IMR-90 (cell line): ENCODE results near the gene ARHGAP23. TPM values are rescaled to one million over a fixed set of nuclear protein-coding genes. Genes with fewer than 3 reads are reported as not detected.

Source experiments
- ATAC-seq: fragments of 200-7000 bp; cut with Tn5 transposase; 2 replicates; pipeline ENCODE4 v1.9.1; 2020; ENCODE audit warnings: low read depth, mild to moderate bottlenecking, moderate library complexity
- BruUV-seq: library from RNA; stranded (reverse); fragments of 400-500 nt; replicated peaks from 2 replicates; lab custom pipeline; 2021; lab: Mats Ljungman, UMichigan
- CTCF ChIA-PET: fragments of 300-600 bp; formaldehyde crosslinking; extraction: SDS; loops from one replicate; lab custom pipeline; 2021; ENCODE audit warnings: antibody characterized with exemption; lab: Yijun Ruan, JAX
- POLR2A ChIA-PET: fragments of 300-600 bp; sonication (Branson Sonifier 250); formaldehyde crosslinking; loops from one replicate; lab custom pipeline; 2022; ENCODE audit warnings: antibody characterized with exemption; ENCODE audit not compliant: unreplicated experiment; lab: Charles Lee
- DNase-seq: peaks from one replicate; pipeline ENCODE4 v3.0.0; 2013
- H2AFZ ChIP-seq: replicated peaks from 2 replicates; pipeline ENCODE3; 2013; ENCODE audit warnings: low read length, mild to moderate bottlenecking; ENCODE audit not compliant: poor library complexity
- H2AK5ac ChIP-seq: 2 replicates; pipeline ENCODE4 v1.6.1; 2013; ENCODE audit warnings: low read depth, low read length, inconsistent platforms
- H2AK9ac ChIP-seq: replicated peaks from 2 replicates; pipeline ENCODE3; 2013; ENCODE audit warnings: mild to moderate bottlenecking, low read depth, low read length, moderate library complexity; ENCODE audit not compliant: poor library complexity
- H2BK120ac ChIP-seq: 2 replicates; pipeline ENCODE4 v1.6.1; 2013; ENCODE audit warnings: low read depth, low read length, inconsistent platforms
- H2BK15ac ChIP-seq: 3 replicates; pipeline ENCODE4 v1.6.1; 2013; ENCODE audit warnings: low read depth, low read length, inconsistent platforms
- H2BK20ac ChIP-seq: 2 replicates; pipeline ENCODE4 v1.6.1; 2013; ENCODE audit warnings: low read depth, mild to moderate bottlenecking, inconsistent platforms, low read length, moderate library complexity
- H2BK5ac ChIP-seq: 2 replicates; pipeline ENCODE4 v1.6.1; 2013; ENCODE audit warnings: mild to moderate bottlenecking, low read depth, low read length, inconsistent platforms; ENCODE audit not compliant: poor library complexity, severe bottlenecking
- H3K14ac ChIP-seq: replicated peaks from 2 replicates; pipeline ENCODE4 v1.6.1; 2013; ENCODE audit warnings: low read depth, low read length, inconsistent platforms
- H3K18ac ChIP-seq: 2 replicates; pipeline ENCODE4 v1.6.1; 2013; ENCODE audit warnings: low read depth, low read length, control low read depth
- H3K23ac ChIP-seq: 2 replicates; pipeline ENCODE4 v1.6.1; 2013; ENCODE audit warnings: low read depth, low read length, inconsistent platforms
- H3K27ac ChIP-seq: 2 replicates; pipeline ENCODE4 v1.5.1; 2013; ENCODE audit warnings: mild to moderate bottlenecking, control low read depth, low read length; ENCODE audit not compliant: insufficient read depth
- H3K27me3 ChIP-seq: 2 replicates; pipeline ENCODE4 v1.6.1; 2013; ENCODE audit warnings: low read length; ENCODE audit not compliant: control insufficient read depth, insufficient read depth
- H3K36me3 ChIP-seq: 2 replicates; pipeline ENCODE4 v1.6.1; 2013; ENCODE audit warnings: low read length, mixed read lengths; ENCODE audit not compliant: control insufficient read depth, insufficient read depth
- H3K4ac ChIP-seq: 2 replicates; pipeline ENCODE4 v1.6.1; 2013; ENCODE audit warnings: low read depth, low read length, inconsistent platforms
- H3K4me1 ChIP-seq: 2 replicates; pipeline ENCODE4 v1.6.1; 2013; ENCODE audit warnings: low read length, mixed read lengths; ENCODE audit not compliant: control insufficient read depth, insufficient read depth
- H3K4me2 ChIP-seq: 2 replicates; pipeline ENCODE4 v1.6.1; 2013; ENCODE audit warnings: low read depth, mild to moderate bottlenecking, control low read depth, low read length, moderate library complexity
- H3K4me3 ChIP-seq: 2 replicates; pipeline ENCODE4 v1.5.1; 2013; ENCODE audit warnings: low read depth, mild to moderate bottlenecking, control low read depth, low read length, moderate library complexity; ENCODE audit not compliant: insufficient read depth
- H3K56ac ChIP-seq: 2 replicates; pipeline ENCODE4 v1.6.1; 2013; ENCODE audit warnings: low read length, inconsistent platforms; ENCODE audit not compliant: insufficient read depth; ENCODE audit errors: extremely low read depth
- H3K79me1 ChIP-seq, 2 experiments: 2 replicates each; pipeline ENCODE4 v1.6.1; 2013; ENCODE audit warnings: low read length in 2 of 2, inconsistent platforms in 1 of 2, low read depth in 1 of 2
- H3K9ac ChIP-seq: 2 replicates; pipeline ENCODE4 v1.6.1; 2013; ENCODE audit warnings: low read depth, low read length, control low read depth
- H3K9me1 ChIP-seq: 2 replicates; pipeline ENCODE4 v1.6.1; 2013; ENCODE audit warnings: low read length, inconsistent platforms; ENCODE audit not compliant: insufficient read depth
- H3K9me3 ChIP-seq: 2 replicates; pipeline ENCODE4 v1.6.1; 2013; ENCODE audit warnings: low read length; ENCODE audit not compliant: control insufficient read depth, insufficient read depth
- H4K20me1 ChIP-seq: 2 replicates; pipeline ENCODE4 v1.6.1; 2013; ENCODE audit warnings: low read length, inconsistent platforms; ENCODE audit not compliant: insufficient read depth
- H4K5ac ChIP-seq: 2 replicates; pipeline ENCODE4 v1.6.1; 2013; ENCODE audit warnings: mild to moderate bottlenecking, low read depth, low read length, control low read depth
- H4K8ac ChIP-seq, 2 experiments: 2 replicates each; pipeline ENCODE4 v1.6.1; 2013; ENCODE audit warnings: low read depth in 2 of 2, low read length in 2 of 2, control low read depth in 1 of 2, inconsistent platforms in 1 of 2
- H4K91ac ChIP-seq: 2 replicates; pipeline ENCODE4 v1.6.1; 2013; ENCODE audit warnings: low read depth, low read length, inconsistent platforms; ENCODE audit not compliant: insufficient read depth
- BHLHE40 ChIP-seq: fragments of 150-350 bp; IDR thresholded peaks from 2 replicates; pipeline ENCODE4 v1.6.1; 2016; ENCODE audit warnings: mild to moderate bottlenecking, low read depth, low read length
- CHD1 ChIP-seq: IDR thresholded peaks from 2 replicates; pipeline ENCODE4 v1.6.1; 2012; ENCODE audit warnings: low read depth, low read length, improper control_type of control experiment
- CTCF ChIP-seq: conservative IDR thresholded peaks from 2 replicates; pipeline ENCODE4 v1.5.1; 2012; ENCODE audit warnings: mild to moderate bottlenecking, low read depth, low read length, improper control_type of control experiment
- ELK1 ChIP-seq: fragments of 150-350 bp; IDR thresholded peaks from 2 replicates; pipeline ENCODE4 v1.6.1; 2016; ENCODE audit warnings: low read depth, mild to moderate bottlenecking, low read length, moderate library complexity, borderline replicate concordance
- FOS ChIP-seq: fragments of 150-350 bp; IDR thresholded peaks from 2 replicates; pipeline ENCODE4 v1.6.1; 2016; ENCODE audit warnings: low read depth, low read length
- MAFK ChIP-seq: IDR thresholded peaks from 2 replicates; pipeline ENCODE4 v1.6.1; 2012; ENCODE audit warnings: low read depth, low read length, improper control_type of control experiment
- MAZ ChIP-seq: IDR thresholded peaks from 2 replicates; pipeline ENCODE4 v1.6.1; 2012; ENCODE audit warnings: low read depth, mild to moderate bottlenecking, low read length, improper control_type of control experiment, moderate library complexity, borderline replicate concordance
- MXI1 ChIP-seq: IDR thresholded peaks from 2 replicates; pipeline ENCODE4 v1.6.1; 2012; ENCODE audit warnings: low read depth, mild to moderate bottlenecking, low read length, moderate library complexity, borderline replicate concordance
- RAD21 ChIP-seq: IDR thresholded peaks from 2 replicates; pipeline ENCODE4 v1.6.1; 2012; ENCODE audit warnings: low read length, improper control_type of control experiment
- RCOR1 ChIP-seq: IDR thresholded peaks from 2 replicates; pipeline ENCODE4 v1.6.1; 2012; ENCODE audit warnings: mild to moderate bottlenecking, low read length, improper control_type of control experiment; ENCODE audit not compliant: insufficient replicate concordance
- RFX5 ChIP-seq: IDR thresholded peaks from 2 replicates; pipeline ENCODE4 v1.8.0; 2012; ENCODE audit warnings: low read depth, mild to moderate bottlenecking, low read length, moderate library complexity
- SMC3 ChIP-seq: fragments of 150-350 bp; IDR thresholded peaks from 2 replicates; pipeline ENCODE4 v1.6.1; 2016; ENCODE audit warnings: low read depth, mild to moderate bottlenecking, antibody characterized with exemption, low read length, moderate library complexity
- WGBS, 2 experiments: methylation state at CpG; one replicate each; pipeline versions ENCODE4 v1.1.5 to v1.1.7; 2013; ENCODE audit warnings: missing lambda C conversion rate in 2 of 2; ENCODE audit not compliant: insufficient read length in 1 of 2; ENCODE audit errors: extremely low coverage in 2 of 2; 5-methylcytosine and 5-hydroxymethylcytosine counted together
- dilution Hi-C: fragments of 300-500 bp; cut with HindIII; formaldehyde crosslinking; loops from one replicate; pipeline ENCODE4 v1.14.3; 2018; ENCODE audit warnings: low sequenced_read_pairs; ENCODE audit not compliant: unreplicated experiment
- in situ Hi-C: fragments of 300-500 bp; cut with MboI; formaldehyde crosslinking; loops from 3 replicates; pipeline ENCODE4 v1.14.3; 2019; ENCODE audit warnings: low sequenced_read_pairs, inconsistent platforms, mixed read lengths
- intact Hi-C: fragments of 100-400 bp; cut with micrococcal nuclease; formaldehyde crosslinking; loops from 2 replicates; pipeline ENCODE4 v1.10.0; 2022
- polyA plus RNA-seq, 3 experiments: library from polyadenylated mRNA; depleted of rRNA; stranded (reverse); fragments of >200 nt; gene quantifications; 2 replicates each; pipeline ENCODE4 v1.2.3, GENCODE V29; 2012; ENCODE audit warnings: low replicate concordance in 1 of 3
- total RNA-seq: library from RNA; depleted of rRNA; stranded (reverse); fragments of >200 nt; gene quantifications from 2 replicates; pipeline ENCODE4 v1.2.3, GENCODE V29; 2012
- TF ChIP-seq, protein P1 (sequence below): fragments of 150-350 bp; IDR thresholded peaks from 2 replicates; pipeline ENCODE4 v1.6.1; 2017; ENCODE audit warnings: mild to moderate bottlenecking, antibody characterized with exemption, low read length, low read depth

The ARHGAP23 gene
- total and polyA plus RNA-seq, 2 of the 4 experiments (the other 2 are of a cell fraction): 9.3 to 43.3 TPM

GRCh38 chr17:38464723-38465390, 36.6 kb downstream of the ARHGAP23 start:
- peak overlapping the region; percentile 98 for H2BK5ac ChIP-seq
- H3K27ac ChIP-seq: peak overlapping the region; percentile 97
- peak overlapping the region; percentile 99 for H4K91ac ChIP-seq
- H2BK20ac ChIP-seq: peak overlapping the region; percentile 83
- H3K36me3 ChIP-seq: peaks cover 69% of the 10 kb centered on the region
- H3K4ac ChIP-seq: peak overlapping the region; percentile 96
- peak overlapping the region; percentile 81 for H3K9ac ChIP-seq
- peak overlapping the region; percentile 80 for H2AFZ ChIP-seq
- peak overlapping the region; percentile 97 for H3K18ac ChIP-seq
- ATAC-seq (peak; percentile 92), DNase-seq (peak; percentile 94)
- H3K4me2 ChIP-seq: peak overlapping the region; percentile 96
- H3K23ac ChIP-seq: peak overlapping the region; percentile 98
- dilution Hi-C loops (no loop called here), intact Hi-C loops (loop anchor here (2.0 kb wide), 1 partner anchor 14 kb away; no protein-coding TSS in a partner anchor), in situ Hi-C loops (no loop called here)
- WGBS, 2 experiments: no CpG with 5 or more reads among the region's 28 CpGs
- H3K79me1 ChIP-seq: peaks cover 28 to 85% of the 10 kb centered on the region in 2 experiments; a peak in 3 of 4 replicates
- peak overlapping the region; percentile 97 for H3K14ac ChIP-seq
- ChIA-PET POLR2A (interaction anchor here (0.9 to 1.1 kb wide), 2 partner anchors 9 to 13 kb away, joined by 3 to 4 read pairs; no protein-coding TSS in a partner anchor), CTCF (interaction anchor here (1.1 to 1.9 kb wide), 3 partner anchors 9 to 43 kb away, joined by 3 to 6 read pairs (median 3); no protein-coding TSS in a partner anchor)
- peak overlapping the region; percentile 90; the same call in 2 of the 3 replicates for H2BK15ac ChIP-seq
- H3K27me3 ChIP-seq: no peaks in the 10 kb centered on the region
- H3K4me1 ChIP-seq: peaks cover 26% of the 10 kb centered on the region
- peak overlapping the region; percentile 54 for H3K4me3 ChIP-seq
- no peaks in the 10 kb centered on the region for H3K9me3 ChIP-seq
- no TSS peak for BruUV-seq
- H2AK9ac ChIP-seq: peak overlapping the region; percentile 98
- H4K20me1 ChIP-seq: peaks cover 67% of the 10 kb centered on the region
- peak overlapping the region; percentile 68 to 97 for H4K8ac ChIP-seq
- peak overlapping the region; percentile 92 for H2BK120ac ChIP-seq
- H2AK5ac ChIP-seq: peak overlapping the region; percentile 100
- H4K5ac ChIP-seq: peak overlapping the region; percentile 85
- peak overlapping the region; percentile 83 for H3K56ac ChIP-seq
- peaks cover 29% of the 10 kb centered on the region for H3K9me1 ChIP-seq
- TF ChIP-seq, protein P1, sequence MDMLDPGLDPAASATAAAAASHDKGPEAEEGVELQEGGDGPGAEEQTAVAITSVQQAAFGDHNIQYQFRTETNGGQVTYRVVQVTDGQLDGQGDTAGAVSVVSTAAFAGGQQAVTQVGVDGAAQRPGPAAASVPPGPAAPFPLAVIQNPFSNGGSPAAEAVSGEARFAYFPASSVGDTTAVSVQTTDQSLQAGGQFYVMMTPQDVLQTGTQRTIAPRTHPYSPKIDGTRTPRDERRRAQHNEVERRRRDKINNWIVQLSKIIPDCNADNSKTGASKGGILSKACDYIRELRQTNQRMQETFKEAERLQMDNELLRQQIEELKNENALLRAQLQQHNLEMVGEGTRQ: peak; percentile 67; the same call in 1 of the 2 replicates
- no peak for TF ChIP-seq ELK1
- no peak for TF ChIP-seq RFX5
- TF ChIP-seq MAFK: no peak
- TF ChIP-seq RCOR1: no peak
- no peak; the same call in 1 of the 2 replicates for TF ChIP-seq CHD1
- no peak for TF ChIP-seq CTCF
- TF ChIP-seq RAD21: no peak
- TF ChIP-seq SMC3: no peak
- TF ChIP-seq MXI1: no peak
- no peak for TF ChIP-seq BHLHE40
- no peak for TF ChIP-seq FOS
- TF ChIP-seq MAZ: peak; percentile 98
